Testis (tissue), 2 donors: ENCODE results near the gene FOXI1.

Source experiments
- POLR2A ChIP-seq: fragments of 450-650 bp; IDR thresholded peaks from one replicate; pipeline ENCODE4 v1.6.1; 2017; ENCODE audit warnings: antibody characterized with exemption, mild to moderate bottlenecking, moderate library complexity
- TF ChIP-seq, protein P1 (sequence below), 3 experiments: fragments of 450-650 bp in 2 of 3; fragments of 200-600 bp in 1 of 3; sonication (generic) in 1 of 3; IDR thresholded peaks; one replicate each; pipeline ENCODE4 v1.5.1; 2016 to 2019; ENCODE audit warnings: antibody characterized with exemption in 3 of 3, mild to moderate bottlenecking in 2 of 3, moderate library complexity in 1 of 3

DNA sequence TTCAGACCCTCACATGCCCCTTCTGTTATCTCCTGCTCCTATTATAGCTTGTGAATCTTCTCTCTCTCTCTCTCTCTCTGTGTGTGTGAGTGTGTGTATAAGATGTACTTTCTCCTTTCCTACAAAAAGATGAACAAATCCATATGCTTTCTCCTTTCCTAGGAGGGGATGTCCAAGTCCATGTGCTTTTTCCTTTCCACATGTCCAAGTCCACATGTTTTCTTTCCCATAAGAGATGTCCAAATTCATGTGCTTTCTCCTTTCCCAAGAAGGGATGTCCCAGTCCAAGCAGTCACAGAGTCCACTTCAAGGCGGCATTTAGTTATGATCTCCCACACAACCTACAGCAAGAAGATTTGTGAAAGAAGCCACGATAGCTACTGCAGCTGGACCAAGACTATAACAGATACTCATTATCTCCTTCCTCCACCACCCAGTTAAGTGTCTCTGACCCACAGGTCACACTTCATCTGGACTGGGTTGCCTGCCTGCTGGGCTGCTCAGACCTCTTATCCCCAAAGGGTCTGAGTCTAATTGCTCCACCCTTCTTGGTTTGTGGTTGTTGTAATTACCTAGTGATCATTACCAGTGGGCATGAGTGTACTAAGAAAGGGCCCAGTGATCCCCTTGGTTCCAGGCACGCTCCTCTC, 18.4 kb upstream of the FOXI1 start:
- TF ChIP-seq, protein P1, sequence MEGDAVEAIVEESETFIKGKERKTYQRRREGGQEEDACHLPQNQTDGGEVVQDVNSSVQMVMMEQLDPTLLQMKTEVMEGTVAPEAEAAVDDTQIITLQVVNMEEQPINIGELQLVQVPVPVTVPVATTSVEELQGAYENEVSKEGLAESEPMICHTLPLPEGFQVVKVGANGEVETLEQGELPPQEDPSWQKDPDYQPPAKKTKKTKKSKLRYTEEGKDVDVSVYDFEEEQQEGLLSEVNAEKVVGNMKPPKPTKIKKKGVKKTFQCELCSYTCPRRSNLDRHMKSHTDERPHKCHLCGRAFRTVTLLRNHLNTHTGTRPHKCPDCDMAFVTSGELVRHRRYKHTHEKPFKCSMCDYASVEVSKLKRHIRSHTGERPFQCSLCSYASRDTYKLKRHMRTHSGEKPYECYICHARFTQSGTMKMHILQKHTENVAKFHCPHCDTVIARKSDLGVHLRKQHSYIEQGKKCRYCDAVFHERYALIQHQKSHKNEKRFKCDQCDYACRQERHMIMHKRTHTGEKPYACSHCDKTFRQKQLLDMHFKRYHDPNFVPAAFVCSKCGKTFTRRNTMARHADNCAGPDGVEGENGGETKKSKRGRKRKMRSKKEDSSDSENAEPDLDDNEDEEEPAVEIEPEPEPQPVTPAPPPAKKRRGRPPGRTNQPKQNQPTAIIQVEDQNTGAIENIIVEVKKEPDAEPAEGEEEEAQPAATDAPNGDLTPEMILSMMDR (IDR thresholded peaks at IDR 0.05), result no peak
- TF ChIP-seq POLR2A, result no peak
